HG03064 (cell line): ENCODE results near the gene NSD1.

ENCODE experiments used
- ATAC-seq: cut with Tn5 transposase; IDR thresholded peaks from one replicate; pipeline ENCODE4 v1.9.1; 2021; ENCODE audit warnings: low read depth; ENCODE audit not compliant: unreplicated experiment

NSD1 gene

GRCh38 chr5:177269232-177269895 is 135.8 kb downstream of the NSD1 start:
- ATAC-seq = no peak

- ATAC-seq = no peak
Measured at GRCh38 chr5:177269976-177270375, 136.4 kb downstream of the NSD1 start.

- ATAC-seq = no peak
Measured at GRCh38 chr5:177270653-177271052, 137.1 kb downstream of the NSD1 start.

GRCh38 chr5:177271113-177271512 is 137.5 kb downstream of the NSD1 start:
- no peak for ATAC-seq

- no peak for ATAC-seq
Measured at GRCh38 chr5:177275883-177276282, 142.3 kb downstream of the NSD1 start.

GRCh38 chr5:177276886-177277285 is 143.3 kb downstream of the NSD1 start:
- ATAC-seq = no peak

GRCh38 chr5:177288191-177288590 is 154.6 kb downstream of the NSD1 start:
- no peak for ATAC-seq

- ATAC-seq = no peak
Measured at GRCh38 chr5:177290816-177291596, 157.4 kb downstream of the NSD1 start.

GRCh38 chr5:177291735-177292134 is 158.2 kb downstream of the NSD1 start:
- ATAC-seq = no peak

GRCh38 chr5:177293819-177294581 is 160.4 kb downstream of the NSD1 start:
- ATAC-seq = no peak

- ATAC-seq = no peak
Measured at GRCh38 chr5:177294632-177295031, 161.1 kb downstream of the NSD1 start.

- no peak for ATAC-seq
Measured at GRCh38 chr5:177295924-177296323, 162.4 kb downstream of the NSD1 start.

GRCh38 chr5:177296581-177296980 is 163.0 kb downstream of the NSD1 start:
- ATAC-seq = no peak

- ATAC-seq = no peak
Measured at GRCh38 chr5:177297922-177298321, 164.3 kb downstream of the NSD1 start.

- no peak for ATAC-seq
Measured at GRCh38 chr5:177299697-177300096, 166.1 kb downstream of the NSD1 start.

GRCh38 chr5:177300236-177300880 is 166.8 kb downstream of the NSD1 start:
- ATAC-seq = no peak

- no peak for ATAC-seq
Measured at GRCh38 chr5:177300951-177301350, 167.4 kb downstream of the NSD1 start.

- no peak for ATAC-seq
Measured at GRCh38 chr5:177301503-177302165, 168.1 kb downstream of the NSD1 start.

GRCh38 chr5:177302354-177303110 is 169.0 kb downstream of the NSD1 start:
- no peak for ATAC-seq
